Measurements from ENCODE around the gene ABCA4.
"Not testable (repeated sequence)": the region's sequence is repeated elsewhere in the genome, so short reads cannot be mapped to it uniquely, and the experiment has no call there.

ABCA4 gene

DNA sequence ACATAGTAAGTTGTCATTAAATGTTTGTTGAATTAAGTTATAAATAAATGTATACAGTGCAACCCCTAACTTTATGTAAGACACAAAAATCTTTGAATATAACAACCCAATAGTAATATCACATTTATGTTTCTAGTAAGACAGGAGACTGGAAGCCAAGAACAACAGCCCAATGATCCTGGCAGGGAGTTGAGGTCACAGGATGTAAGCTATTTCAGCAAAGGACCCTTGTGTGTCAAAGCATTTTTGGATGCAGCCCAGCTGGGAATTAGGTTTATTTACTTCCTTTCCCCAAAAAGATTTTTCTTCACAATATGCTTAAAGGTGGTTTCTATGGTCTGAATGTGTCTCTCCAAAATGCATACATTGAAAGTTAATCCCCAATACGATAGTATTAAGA lies 34.0 kb upstream of the ABCA4 start:
- no peak for DNase-seq (ENCODE audit: low read depth, low spot score)
- no peak for TF ChIP-seq CTCF (IDR thresholded peaks at IDR 0.05; ENCODE audit: insufficient read depth, low read length, missing control alignments)
- no peak overlapping the region for H3K4me3 ChIP-seq (ENCODE audit: low read depth, low read length)
- CTCF ChIA-PET: interaction anchor here (1.3 to 1.9 kb wide), 3 partner anchors 94 to 181 kb away, joined by 4 to 5 read pairs (median 5); no protein-coding TSS in a partner anchor
- POLR2A ChIA-PET: no interaction called here

GRCh38 chr1:94153133-94153532 lies 32.2 kb upstream of the ABCA4 start:
- H3K4me3 ChIP-seq (ENCODE audit: low read depth, low read length): no peak overlapping the region
- ChIA-PET CTCF (no interaction called here), POLR2A (no interaction called here)
- TF ChIP-seq CTCF (IDR thresholded peaks at IDR 0.05; ENCODE audit: insufficient read depth, low read length, missing control alignments): no peak
- no peak for DNase-seq (ENCODE audit: low read depth, low spot score)

DNA sequence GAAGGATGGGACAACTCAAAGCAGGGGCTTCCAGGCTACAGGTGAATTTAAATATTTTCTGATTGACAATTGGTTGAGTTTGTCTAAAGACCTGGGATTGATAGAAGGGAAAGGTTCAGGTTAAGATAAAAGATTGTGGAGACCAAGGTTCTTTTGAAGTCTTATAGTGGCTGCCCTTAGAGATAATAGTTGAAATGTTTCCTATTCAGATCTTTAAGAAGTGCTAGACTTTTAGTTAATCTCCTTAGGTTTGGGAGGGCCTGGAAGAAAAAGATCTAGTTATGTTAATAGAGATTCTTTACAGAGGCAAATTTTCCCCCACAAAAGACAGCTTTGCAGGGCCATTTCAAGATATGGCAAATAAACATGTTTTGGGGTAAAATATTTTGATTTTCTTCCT lies 28.2 kb upstream of the ABCA4 start:
- H3K4me3 ChIP-seq (ENCODE audit: low read depth, low read length); DNase-seq (ENCODE audit: low read depth, low spot score); POLR2A ChIA-PET: not testable (repeated sequence)
- CTCF ChIA-PET: interaction anchor here (1.0 to 1.8 kb wide), 3 partner anchors 10 to 186 kb away, joined by 3 to 6 read pairs (median 4); no protein-coding TSS in a partner anchor

GRCh38 chr1:94146273-94146672 lies 25.3 kb upstream of the ABCA4 start:
- H3K4me3 ChIP-seq (ENCODE audit: low read depth, low read length): no peak overlapping the region
- TF ChIP-seq CTCF (IDR thresholded peaks at IDR 0.05; ENCODE audit: insufficient read depth, low read length, missing control alignments): no peak
- CTCF ChIA-PET: no interaction called here
- POLR2A ChIA-PET: no interaction called here
- DNase-seq (ENCODE audit: low read depth, low spot score): no peak

DNA sequence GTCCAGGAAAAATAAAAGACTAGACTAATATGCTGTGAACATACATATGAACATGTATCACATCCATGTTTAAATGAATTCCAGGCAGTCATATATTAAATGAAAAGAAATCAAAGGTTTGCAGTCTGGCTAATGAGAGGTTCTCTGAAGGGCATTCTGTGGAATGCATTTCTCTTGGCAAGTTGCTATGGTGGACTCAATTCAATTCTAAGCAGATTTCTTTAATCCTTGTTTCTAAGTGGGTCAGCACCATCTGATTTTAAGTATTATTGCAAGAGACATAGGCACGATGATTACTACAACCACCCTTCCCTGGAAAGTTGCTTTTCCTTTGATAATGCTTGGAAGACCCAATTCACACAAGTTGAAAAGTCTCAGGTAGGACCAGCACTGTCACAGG lies 23.9 kb upstream of the ABCA4 start:
- ChIA-PET CTCF (no interaction called here), POLR2A (no interaction called here)
- no peak for TF ChIP-seq CTCF (IDR thresholded peaks at IDR 0.05; ENCODE audit: insufficient read depth, low read length, missing control alignments)
- no peak for DNase-seq (ENCODE audit: low read depth, low spot score)
- no peak overlapping the region for H3K4me3 ChIP-seq (ENCODE audit: low read depth, low read length)

GRCh38 chr1:94143809-94144176 lies 22.8 kb upstream of the ABCA4 start:
- no peak overlapping the region for H3K4me3 ChIP-seq (ENCODE audit: low read depth, low read length)
- DNase-seq (ENCODE audit: low read depth, low spot score): no peak
- POLR2A ChIA-PET: no interaction called here
- TF ChIP-seq CTCF (IDR thresholded peaks at IDR 0.05; ENCODE audit: insufficient read depth, low read length, missing control alignments): no peak
- CTCF ChIA-PET: interaction anchor here (1.5 kb wide), 1 partner anchor 192 kb away, joined by 7 read pairs; no protein-coding TSS in a partner anchor

DNA sequence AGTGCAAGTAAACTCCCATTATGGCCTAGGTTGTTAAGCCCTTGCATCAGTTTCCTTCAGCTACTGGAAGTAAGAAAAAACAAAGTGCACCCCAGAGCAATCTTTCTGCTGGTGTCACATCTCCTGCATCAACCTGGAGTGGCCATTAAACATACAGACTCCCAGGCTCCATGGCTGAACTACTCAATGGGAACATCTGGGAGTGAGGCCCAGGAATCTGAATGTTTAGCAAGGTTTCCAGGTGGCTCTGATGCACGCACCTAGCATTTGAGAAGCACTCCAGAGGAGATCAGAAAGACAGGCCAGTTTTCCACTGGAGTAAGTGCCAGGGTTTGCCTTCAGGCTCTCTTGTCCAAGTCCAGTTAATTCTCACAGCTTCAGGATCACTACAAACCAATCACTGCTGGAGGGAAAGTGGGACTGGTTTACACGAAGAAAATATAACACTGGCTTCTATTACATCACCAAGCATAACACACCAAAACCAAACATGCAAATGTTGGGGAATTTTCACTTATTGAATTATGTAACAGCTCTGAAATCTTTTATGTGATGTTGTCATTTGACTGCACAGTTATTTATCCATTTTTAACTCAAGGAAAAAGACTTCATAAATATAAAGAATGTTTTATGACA lies 22.3 kb upstream of the ABCA4 start:
- CTCF ChIA-PET: interaction anchor here (1.0 to 1.5 kb wide), 3 partner anchors 75 to 193 kb away, joined by 3 to 7 read pairs (median 3); no protein-coding TSS in a partner anchor
- DNase-seq (ENCODE audit: low read depth, low spot score): no peak
- POLR2A ChIA-PET: no interaction called here

More for the DNA sequence above, 22.3 kb upstream of the ABCA4 start:
- no peak overlapping the region for H3K4me3 ChIP-seq (ENCODE audit: low read depth, low read length)
- no peak for TF ChIP-seq CTCF (IDR thresholded peaks at IDR 0.05; ENCODE audit: insufficient read depth, low read length, missing control alignments)

Data from AG04449 (cell line).